NCI-H510A treated with DMSO at 0.1 percent for 48 hours (cell line): ENCODE results near the gene REC114.

Source experiments
- DNase-seq: peaks from one replicate; lab custom pipeline; 2025; lab: John Stamatoyannopoulos, UW

Gene REC114

GRCh38 chr15:73605759-73606436 is 162.9 kb downstream of the REC114 start:
- DNase-seq: no peak

DNA sequence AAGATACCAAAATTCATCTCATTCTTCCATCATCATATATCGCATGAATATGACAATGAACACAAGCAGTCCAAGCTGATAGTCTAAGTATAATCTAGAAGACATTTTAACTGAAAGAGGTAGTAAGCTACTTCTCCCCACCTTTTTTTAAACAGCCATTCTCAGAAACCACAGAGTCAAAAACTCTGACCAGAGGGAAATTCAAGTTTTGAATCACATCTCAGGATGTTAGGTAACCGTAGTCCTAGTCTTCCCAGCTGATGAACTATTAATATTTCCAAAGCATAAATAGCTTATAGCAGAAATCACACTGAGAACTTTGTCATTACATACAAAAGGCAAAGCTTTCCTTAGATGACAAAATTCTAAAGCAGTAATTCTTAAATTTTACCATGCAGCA is 164.4 kb downstream of the REC114 start:
- DNase-seq: no peak

- no peak for DNase-seq
These were observed 164.9 kb downstream of the REC114 start for GRCh38 chr15:73607843-73608242.

DNA sequence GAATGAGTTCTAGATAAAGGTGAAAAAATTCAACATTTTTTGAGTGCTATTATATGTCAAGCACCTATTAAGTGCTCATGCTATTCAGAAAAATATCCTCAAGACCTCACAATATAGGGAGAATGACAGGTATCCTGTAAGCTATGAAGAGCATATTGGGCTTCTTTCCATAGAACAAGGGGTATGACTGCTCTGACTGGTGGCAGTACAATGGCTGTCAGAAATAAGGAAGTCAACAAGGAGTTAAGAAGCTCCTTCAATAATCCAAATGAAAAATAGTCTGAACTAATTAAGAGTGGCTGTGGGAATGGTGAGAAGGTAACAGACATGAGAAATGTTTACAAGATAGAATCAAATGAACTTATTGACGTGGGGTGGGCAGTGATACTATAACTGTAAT is 165.5 kb downstream of the REC114 start:
- no peak for DNase-seq

- DNase-seq: no peak
These were observed 166.0 kb downstream of the REC114 start for GRCh38 chr15:73608941-73609340.
